ENCODE data around the gene ARL5A. TPM values are rescaled to one million over a fixed set of nuclear protein-coding genes. Genes with fewer than 3 reads are reported as not detected.

The ARL5A gene
- polyA plus RNA-seq, 2 of the 4 experiments (the other 2 are of a cell fraction) = 28.4 to 29.5 TPM

GRCh38 chr2:151789055-151789834 is 39.0 kb downstream of the ARL5A start:
- ChIA-PET CTCF (interaction anchor here (0.6 to 1.0 kb wide), 2 partner anchors 221 to 223 kb away, joined by 3 to 4 read pairs; no protein-coding TSS in a partner anchor), POLR2A (no interaction called here)
- 96% methylated on average over 4 of the region's 4 CpGs for WGBS (ENCODE audit: missing lambda C conversion rate)
- DNase-seq (ENCODE audit: low read depth in 1 of 2, low spot score in 1 of 2) = no peak
- Histone ChIP-seq H3K9me3 (no peaks in the 10 kb centered on the region), H3K4me3 (no peak overlapping the region), H3K4me2 (no peak overlapping the region), H3K4me1 (no peaks in the 10 kb centered on the region), H3K27ac (no peak overlapping the region)
- no peak for TF ChIP-seq PBX3 (IDR thresholded peaks at IDR 0.05)
- TF ChIP-seq ZC3H11A (IDR thresholded peaks at IDR 0.05) = peak; percentile 96
- no peak for TF ChIP-seq FOXS1 (CRISPR knock-in tag; IDR thresholded peaks at IDR 0.05)
- TF ChIP-seq JUNB (IDR thresholded peaks at IDR 0.05) = no peak
- ATAC-seq = no peak
- FAIRE-seq = no peak

DNA sequence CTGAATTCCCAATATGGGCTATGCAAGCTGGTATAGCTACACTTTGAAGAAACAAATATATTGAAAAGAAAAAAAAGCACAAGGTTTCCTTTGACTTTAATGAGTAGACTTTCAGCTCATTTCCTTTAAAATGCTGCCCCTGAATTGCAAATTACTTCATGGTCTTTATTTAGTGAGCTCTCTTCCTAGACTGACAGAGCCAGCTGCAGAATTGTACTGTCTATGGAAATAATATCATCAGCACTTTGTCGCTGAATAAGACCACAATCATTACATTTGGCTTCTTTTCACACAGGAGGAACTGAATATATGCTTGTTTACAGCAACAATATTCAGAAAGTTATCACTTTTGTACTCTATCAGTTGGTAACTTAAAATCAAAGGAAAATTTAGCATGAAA is 41.7 kb downstream of the ARL5A start:
- DNase-seq (ENCODE audit: low read depth in 1 of 2, low spot score in 1 of 2) = no peak
- Histone ChIP-seq H3K4me1 (no peaks in the 10 kb centered on the region), H3K9me3 (no peaks in the 10 kb centered on the region), H3K4me3 (no peak overlapping the region), H3K27ac (no peak overlapping the region), H3K4me2 (no peak overlapping the region)
- POLR2A ChIA-PET = no interaction called here
- CTCF ChIA-PET = no interaction called here
- ATAC-seq = no peak
- FAIRE-seq = no peak
- 97% methylated on average over 1 of the region's 1 CpG for WGBS (ENCODE audit: missing lambda C conversion rate)
- TF ChIP-seq E2F6 (IDR thresholded peaks at IDR 0.05; ENCODE audit: borderline replicate concordance, low read depth) (no peak), NR3C1 (IDR thresholded peaks at IDR 0.05) (no peak), HEYL (CRISPR knock-in tag; IDR thresholded peaks at IDR 0.05) (no peak), MYC (IDR thresholded peaks at IDR 0.05; ENCODE audit: borderline replicate concordance, low read length) (no peak), CEBPB (IDR thresholded peaks at IDR 0.05) (no peak), POLR2AphosphoS2 (conservative IDR thresholded peaks at IDR 0.05; ENCODE audit: low read length) (no peak), NPAS2 (CRISPR knock-in tag; IDR thresholded peaks at IDR 0.05; ENCODE audit: borderline replicate concordance) (no peak), HOXA7 (CRISPR knock-in tag; IDR thresholded peaks at IDR 0.05) (no peak), SREBF2 (IDR thresholded peaks at IDR 0.05) (no peak), KDM5A (IDR thresholded peaks at IDR 0.05) (no peak), EP300 (IDR thresholded peaks at IDR 0.05) (no peak), JUNB (IDR thresholded peaks at IDR 0.05) (no peak), TFCP2L1 (CRISPR knock-in tag; IDR thresholded peaks at IDR 0.05) (no peak)
- TF ChIP-seq, protein P1, sequence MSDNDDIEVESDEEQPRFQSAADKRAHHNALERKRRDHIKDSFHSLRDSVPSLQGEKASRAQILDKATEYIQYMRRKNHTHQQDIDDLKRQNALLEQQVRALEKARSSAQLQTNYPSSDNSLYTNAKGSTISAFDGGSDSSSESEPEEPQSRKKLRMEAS (IDR thresholded peaks at IDR 0.05) = no peak

- ChIA-PET CTCF (interaction anchor here (1.6 kb wide), 1 partner anchor 240 kb away, joined by 3 read pairs; no protein-coding TSS in a partner anchor), POLR2A (interaction anchor here (1.0 kb wide), 1 partner anchor 42 kb away, joined by 3 read pairs; the partner anchor contains the start of gene ARL5A)
- FAIRE-seq (no peak), DNase-seq (ENCODE audit: low read depth in 1 of 2, low spot score in 1 of 2) (no peak), ATAC-seq (no peak)
- Histone ChIP-seq H3K4me3 (no peak overlapping the region), H3K4me2 (no peak overlapping the region), H3K27ac (no peak overlapping the region), H3K9me3 (no peaks in the 10 kb centered on the region), H3K4me1 (no peaks in the 10 kb centered on the region)
- WGBS (ENCODE audit: missing lambda C conversion rate) = 95% methylated on average over 5 of the region's 5 CpGs
- no peak for TF ChIP-seq JUNB (IDR thresholded peaks at IDR 0.05)
- no peak for TF ChIP-seq KDM1A (IDR thresholded peaks at IDR 0.05; ENCODE audit: low read depth)
- TF ChIP-seq CHD4 (IDR thresholded peaks at IDR 0.05; ENCODE audit: borderline replicate concordance) = no peak
- no peak for TF ChIP-seq BCL3 (IDR thresholded peaks at IDR 0.05)
- TF ChIP-seq, protein P1 (IDR thresholded peaks at IDR 0.05) = no peak
- no peak for TF ChIP-seq ZC3H11A (IDR thresholded peaks at IDR 0.05)
- TF ChIP-seq MAFK (IDR thresholded peaks at IDR 0.05; ENCODE audit: partially characterized antibody) = no peak
- no peak for TF ChIP-seq REST (IDR thresholded peaks at IDR 0.05)
- no peak for TF ChIP-seq CTCF (IDR thresholded peaks at IDR 0.05)
- TF ChIP-seq ZFP36 (IDR thresholded peaks at IDR 0.05; ENCODE audit: borderline replicate concordance, partially characterized antibody) = no peak
- TF ChIP-seq CBX2 (IDR thresholded peaks at IDR 0.05; ENCODE audit: borderline replicate concordance, low read depth) = no peak
- no peak for TF ChIP-seq NR3C1 (IDR thresholded peaks at IDR 0.05)
These were observed 42.1 kb downstream of the ARL5A start for GRCh38 chr2:151786077-151786476.

Measured in A549 (cell line).